ENCODE results near the gene POLR1A.
A peak's percentile ranks its signal among the peaks of the same experiment; 100 is the strongest.

The POLR1A gene

DNA sequence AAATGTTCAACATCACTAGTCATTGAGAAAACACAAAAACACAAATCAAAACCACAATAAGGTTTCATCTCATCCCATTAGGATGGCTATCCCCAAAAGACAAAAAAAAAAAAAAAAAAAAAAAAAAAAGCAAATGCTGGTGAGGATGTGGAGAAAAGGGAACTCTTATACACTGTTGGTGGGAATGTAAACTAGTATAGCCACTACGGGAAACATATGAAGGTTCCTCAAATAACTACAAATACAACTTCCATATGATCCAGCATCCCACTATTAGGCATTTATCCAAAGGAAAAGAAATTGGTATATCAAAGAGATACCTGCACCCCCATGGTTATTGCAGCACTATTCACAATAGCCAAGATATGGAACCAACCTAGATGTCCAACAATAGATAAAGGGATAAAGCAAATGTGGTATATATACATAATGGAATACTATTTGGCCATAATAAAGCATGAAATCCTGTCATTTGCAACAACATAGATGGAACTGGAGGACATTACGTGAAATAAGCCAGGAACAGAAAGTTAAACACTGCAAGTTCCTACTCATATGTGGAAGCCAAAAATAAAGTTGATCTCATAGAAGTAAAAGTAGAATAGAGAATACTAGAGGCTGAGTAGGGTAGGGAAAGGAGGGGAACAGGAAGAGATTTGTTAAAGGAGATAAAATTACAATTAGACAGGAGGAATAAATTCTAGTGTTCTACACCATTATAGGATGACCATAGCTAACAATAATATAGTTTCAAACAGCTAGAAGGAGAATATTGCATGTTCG lies 8.4 kb downstream of the POLR1A start:
- no peak for DNase-seq (ENCODE audit: low read depth in 2 of 3, low spot score in 2 of 3)

- DNase-seq (ENCODE audit: low read depth in 2 of 3, low spot score in 2 of 3): no peak
These were observed 11.5 kb downstream of the POLR1A start for GRCh38 chr2:86094229-86094628.

DNA sequence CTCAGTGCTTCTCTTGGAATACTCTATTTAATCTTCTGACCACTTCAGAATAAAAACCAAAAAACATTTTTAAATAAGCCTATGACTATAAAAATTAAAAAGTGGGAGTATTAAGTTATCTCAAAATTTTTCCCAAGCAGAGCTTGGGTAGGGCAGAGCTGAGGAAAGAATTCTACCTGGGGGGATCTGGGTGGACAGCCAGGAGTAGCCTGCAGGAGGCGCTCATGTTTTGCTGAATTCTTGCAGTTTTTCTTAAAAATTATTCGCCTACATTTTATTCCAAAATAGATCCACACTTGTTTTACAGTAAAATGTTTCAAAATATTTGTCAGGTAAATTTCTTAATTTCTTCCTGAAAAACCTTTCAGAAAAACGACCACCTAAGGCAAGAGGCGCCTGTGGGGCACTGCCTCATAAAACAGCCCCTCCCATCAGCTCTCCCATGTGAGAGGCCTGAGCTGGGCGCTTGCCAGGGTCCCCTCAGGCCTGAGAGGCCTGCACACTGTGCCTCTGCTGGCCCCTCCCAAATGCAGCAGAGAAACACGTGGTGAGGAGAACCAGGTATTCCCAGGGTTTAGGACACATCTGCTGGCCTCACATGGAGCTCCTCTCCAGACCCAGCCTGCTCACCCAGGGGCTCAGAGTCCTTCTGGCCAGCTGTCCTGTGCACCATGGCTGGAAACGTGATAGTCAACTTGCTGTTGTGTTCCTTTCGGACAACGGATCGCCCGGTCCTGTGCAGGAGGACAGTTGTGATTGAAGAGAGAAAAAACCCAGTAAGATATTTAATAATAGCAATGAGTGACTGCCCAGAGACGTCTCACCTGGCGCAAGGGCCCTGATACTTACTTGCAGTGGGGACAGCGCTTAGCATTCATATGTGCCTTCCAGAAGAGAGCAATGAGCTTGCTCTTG lies 17.5 kb downstream of the POLR1A start:
- no peak for DNase-seq (ENCODE audit: low read depth in 2 of 3, low spot score in 2 of 3)

- DNase-seq (ENCODE audit: low read depth in 2 of 3, low spot score in 2 of 3): no peak
These were observed 22.9 kb downstream of the POLR1A start for GRCh38 chr2:86082756-86083155.

DNA sequence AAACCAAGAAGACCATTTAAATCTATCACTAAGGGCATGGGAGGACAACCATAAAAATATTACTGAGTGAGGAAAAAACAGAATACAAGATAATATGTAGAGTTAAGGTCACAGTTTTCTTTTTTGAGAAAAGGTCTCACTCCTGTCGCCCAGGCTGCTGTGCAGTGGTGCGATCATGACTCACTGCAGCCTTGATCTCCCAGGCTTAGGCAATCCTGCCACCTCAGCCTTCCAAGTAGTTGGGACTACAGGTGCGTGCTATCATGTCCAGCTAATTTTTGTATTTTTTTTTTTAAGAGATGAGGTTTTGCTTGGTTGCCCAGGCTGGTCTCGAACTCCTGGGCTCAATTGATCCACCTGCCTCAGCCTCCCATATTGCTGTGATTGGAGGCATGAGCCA lies 24.0 kb downstream of the POLR1A start:
- no peak for DNase-seq (ENCODE audit: low read depth in 2 of 3, low spot score in 2 of 3)

DNA sequence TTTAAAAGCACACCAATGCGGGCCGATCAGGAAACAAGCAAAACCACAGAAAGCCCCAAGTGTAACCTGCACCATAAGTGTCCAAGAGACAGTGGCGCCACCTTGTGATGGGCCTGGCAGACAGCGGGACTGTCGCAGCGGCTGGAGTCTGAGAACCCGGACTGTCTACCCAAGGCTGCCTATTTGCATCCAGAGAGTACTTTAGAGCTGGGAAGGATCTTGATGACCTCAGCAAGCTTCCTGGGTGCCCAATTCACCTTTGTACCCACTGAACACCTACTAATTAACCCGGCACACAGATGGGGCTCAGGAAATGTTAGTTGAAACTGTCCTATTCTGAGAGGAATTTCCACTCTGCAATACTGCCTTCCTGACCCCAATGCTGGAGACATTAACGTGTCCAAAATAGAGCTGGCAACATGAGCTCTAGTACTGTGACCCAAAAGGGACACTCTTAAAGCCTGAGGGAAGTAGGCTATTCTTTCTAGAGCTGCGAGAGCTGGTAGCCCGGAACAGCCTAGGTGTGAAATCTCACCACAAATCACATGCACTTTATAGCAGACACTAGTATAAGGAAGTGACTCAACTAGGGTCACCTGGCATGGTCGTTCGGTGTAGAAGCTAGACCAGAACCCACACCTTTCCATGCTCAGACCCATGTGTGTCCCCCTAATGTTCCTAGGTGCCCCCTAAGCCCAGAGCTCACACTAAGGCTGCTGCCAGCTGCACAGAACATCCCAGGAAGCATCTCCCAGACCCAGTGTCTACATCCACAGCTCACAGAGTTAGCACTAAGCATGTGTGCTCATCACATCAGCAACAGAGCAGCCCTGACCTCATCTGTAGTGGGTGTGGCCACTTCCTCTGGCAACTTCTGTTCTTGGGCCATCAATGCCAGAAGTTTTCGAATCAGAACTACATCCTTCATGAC lies 25.4 kb downstream of the POLR1A start:
- peak; percentile 40 to 55 (median 45) for DNase-seq (ENCODE audit: low read depth in 2 of 3, low spot score in 2 of 3)

DNA sequence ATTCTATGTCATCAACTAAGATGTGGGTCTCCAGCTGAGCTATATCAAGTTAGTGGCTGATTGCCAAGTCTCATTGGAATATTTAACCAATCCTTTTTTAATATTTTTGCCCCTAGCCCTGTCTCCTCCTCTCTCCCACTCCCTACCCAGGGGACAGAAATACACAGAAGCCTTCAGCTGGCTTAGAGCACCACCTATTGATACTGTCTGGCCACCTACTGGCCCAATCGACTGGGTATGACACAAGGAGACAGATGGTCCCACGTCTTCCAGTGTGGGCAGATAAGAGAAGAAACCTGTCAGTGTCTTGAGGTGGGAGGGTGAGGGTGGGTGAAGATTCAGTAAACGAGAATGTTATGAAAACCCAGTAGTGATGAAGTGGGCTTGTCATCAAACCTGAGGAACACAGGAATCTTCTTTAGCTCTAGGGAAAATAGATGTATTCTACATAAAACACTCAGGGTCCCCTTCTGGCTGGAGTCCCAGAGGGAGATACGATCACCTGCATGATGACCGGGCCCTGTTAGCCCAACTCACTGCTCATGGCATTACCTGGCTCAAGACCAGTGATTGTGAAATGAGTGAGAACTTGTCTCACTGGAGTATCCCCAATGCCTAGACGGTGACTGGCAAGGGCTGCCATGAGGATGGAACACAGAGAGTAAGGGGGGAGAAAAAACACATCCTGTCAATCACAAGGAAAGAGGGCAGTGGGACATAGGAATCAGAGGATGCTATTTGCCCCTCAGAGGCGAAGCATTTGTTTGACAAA lies 26.7 kb downstream of the POLR1A start:
- DNase-seq (ENCODE audit: low read depth in 2 of 3, low spot score in 2 of 3): no peak

DNA sequence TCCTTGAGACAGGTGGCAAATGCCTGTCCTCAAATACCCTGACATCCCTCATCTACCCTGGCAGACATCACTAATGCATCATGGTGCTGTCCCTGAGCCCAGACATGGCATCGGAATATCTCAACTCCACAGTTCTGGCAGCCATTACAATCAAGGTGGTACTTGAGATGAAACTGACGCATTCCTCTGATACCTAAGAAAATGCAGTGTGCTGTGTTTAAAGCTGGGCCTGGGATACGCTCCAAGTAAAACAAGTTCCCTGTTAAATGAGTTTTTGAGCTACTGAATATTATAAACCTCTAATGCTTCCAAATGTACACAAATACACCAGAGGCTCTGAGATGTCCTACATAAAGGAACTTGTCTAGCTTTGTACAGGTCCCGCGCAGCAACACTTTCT lies 29.8 kb downstream of the POLR1A start:
- DNase-seq (ENCODE audit: low read depth in 2 of 3, low spot score in 2 of 3): no peak

DNA sequence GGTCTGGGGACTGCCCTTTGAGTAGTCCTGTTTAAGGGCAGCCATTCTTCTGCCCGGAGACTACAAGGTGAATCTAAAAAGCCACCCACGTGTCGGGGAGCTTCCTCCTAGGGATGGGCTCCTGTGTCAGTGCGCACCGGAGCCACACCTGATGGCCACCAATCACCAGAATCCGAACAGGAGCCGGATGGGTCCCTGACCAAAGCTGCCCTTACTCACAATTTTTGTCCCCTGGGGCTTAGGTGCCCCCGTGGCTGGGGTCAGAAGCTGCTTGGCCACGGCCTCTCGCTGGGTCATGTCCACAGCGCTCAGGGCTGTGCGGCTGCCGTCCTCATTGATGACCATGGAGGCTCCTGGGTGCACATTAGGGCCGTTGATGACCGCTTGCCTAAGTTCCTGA lies 30.9 kb downstream of the POLR1A start:
- no peak for DNase-seq (ENCODE audit: low read depth in 2 of 3, low spot score in 2 of 3)

DNA sequence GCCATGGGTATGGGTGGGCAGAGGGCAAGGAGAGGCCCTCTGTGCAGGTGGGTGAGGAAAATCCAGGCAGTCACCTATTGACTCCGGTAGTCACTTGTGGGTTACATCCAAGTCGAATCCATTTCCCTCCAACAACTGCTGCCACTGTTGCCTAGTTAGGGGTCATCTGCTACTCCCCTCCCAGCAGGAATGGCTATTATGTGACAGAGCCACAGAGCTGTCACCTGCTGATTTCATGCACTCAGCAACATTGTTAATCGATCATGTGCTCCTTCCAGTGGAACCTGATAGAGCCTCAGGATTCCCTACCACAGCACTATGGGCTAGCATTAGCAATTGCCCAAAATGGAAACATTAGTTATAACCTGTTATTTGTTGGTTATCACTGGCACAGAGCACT lies 31.4 kb downstream of the POLR1A start:
- DNase-seq (ENCODE audit: low read depth in 2 of 3, low spot score in 2 of 3): no peak

DNA sequence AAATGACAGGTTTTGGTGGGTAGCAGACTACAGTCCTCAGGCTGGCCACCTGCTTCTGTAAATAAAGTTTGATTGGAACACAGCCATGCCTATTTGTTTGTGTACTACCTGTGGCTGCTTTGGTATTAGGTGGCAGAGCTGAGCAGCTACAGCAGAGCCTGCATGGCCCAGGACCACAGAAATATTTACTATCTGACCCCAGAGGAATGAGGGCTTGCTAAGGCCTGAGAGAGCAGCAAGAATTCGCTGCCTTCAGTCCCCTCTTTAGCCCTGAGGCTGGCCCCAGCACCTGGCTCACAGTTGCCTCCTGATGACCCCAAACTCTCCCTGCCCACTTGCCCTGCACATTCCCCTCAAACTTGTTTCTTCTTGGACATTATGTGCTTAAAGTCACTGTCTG lies 32.5 kb downstream of the POLR1A start:
- DNase-seq (ENCODE audit: low read depth in 2 of 3, low spot score in 2 of 3): no peak

DNA sequence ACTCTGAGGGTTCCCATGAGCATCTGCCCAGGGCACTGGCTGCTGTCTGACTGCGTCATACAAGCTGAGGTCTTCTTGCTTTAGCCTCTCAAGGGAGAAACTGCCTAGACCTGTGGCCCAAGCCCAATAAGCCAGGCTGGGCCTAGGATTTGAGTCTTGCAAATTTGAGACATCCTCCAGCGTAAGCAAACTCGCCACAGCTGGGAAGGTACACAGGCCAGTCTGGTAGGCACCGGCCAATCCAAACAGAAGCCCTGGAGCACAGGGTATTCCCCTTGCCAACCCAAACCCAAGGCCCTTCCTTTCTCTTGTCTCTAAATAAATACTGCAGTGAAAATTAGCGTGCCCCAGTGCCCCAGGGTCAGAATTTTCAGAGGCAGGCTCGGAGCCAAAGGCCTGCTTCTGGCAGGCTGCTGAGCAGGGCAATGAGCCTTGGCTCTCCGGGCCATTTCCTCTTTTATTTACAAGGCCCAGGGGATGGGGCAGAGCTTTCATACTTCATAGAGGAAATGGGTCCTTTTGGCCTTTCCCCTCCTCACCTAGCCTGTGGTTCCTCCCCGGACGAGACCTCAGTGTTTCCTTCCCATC lies 33.3 kb downstream of the POLR1A start:
- no peak for DNase-seq (ENCODE audit: low read depth in 2 of 3, low spot score in 2 of 3)

GRCh38 chr2:86070868-86071267 lies 34.8 kb downstream of the POLR1A start:
- no peak for DNase-seq (ENCODE audit: low read depth in 2 of 3, low spot score in 2 of 3)

GRCh38 chr2:86069783-86070339 lies 35.8 kb downstream of the POLR1A start:
- no peak for DNase-seq (ENCODE audit: low read depth in 2 of 3, low spot score in 2 of 3)

GRCh38 chr2:86069091-86069685 lies 36.5 kb downstream of the POLR1A start:
- no peak for DNase-seq (ENCODE audit: low read depth in 2 of 3, low spot score in 2 of 3)

DNA sequence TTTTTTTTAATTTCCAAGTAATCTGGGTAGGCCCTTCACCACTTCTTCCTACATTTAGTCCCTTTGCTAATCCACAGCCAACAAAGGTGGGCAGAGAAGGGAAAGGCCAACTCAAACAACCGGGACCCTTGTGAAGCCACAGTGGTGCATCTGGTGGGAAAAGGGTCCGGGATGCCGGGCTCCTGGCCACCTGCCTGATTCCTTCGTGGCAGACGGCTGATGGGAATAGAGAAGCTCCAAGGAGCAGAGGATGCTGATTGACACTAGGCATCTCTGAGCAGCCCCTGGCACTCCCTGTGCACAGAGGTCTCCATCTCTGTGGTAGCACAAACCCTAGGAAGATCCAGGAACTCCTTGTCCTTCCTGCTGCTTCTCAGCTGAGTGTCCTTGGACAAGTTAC lies 37.0 kb downstream of the POLR1A start:
- no peak for DNase-seq (ENCODE audit: low read depth in 2 of 3, low spot score in 2 of 3)

DNA sequence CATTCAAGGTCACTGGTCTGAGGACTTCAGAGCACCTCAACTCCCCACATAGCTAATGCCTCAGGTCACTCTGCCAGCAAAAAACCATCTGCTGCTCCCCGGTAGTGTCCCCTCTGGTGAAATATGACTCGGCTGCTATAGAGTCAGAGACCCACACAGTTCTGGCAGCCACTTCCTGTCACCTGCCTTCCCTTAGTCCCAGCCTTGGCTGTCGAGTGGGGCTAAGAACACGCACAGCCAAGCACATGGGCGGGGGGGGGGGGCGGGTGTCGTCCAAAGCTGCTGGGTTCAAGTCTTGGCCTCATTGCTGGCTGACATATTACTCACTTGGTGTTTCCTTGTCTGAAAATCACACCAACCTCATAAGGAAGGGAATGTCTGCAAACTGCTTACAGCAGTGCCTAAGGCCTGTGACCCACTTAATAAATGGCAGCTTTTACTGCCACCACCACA lies 37.5 kb downstream of the POLR1A start:
- DNase-seq (ENCODE audit: low read depth in 2 of 3, low spot score in 2 of 3): no peak

GRCh38 chr2:86066915-86067314 lies 38.8 kb downstream of the POLR1A start:
- DNase-seq (ENCODE audit: low read depth in 2 of 3, low spot score in 2 of 3): no peak

DNA sequence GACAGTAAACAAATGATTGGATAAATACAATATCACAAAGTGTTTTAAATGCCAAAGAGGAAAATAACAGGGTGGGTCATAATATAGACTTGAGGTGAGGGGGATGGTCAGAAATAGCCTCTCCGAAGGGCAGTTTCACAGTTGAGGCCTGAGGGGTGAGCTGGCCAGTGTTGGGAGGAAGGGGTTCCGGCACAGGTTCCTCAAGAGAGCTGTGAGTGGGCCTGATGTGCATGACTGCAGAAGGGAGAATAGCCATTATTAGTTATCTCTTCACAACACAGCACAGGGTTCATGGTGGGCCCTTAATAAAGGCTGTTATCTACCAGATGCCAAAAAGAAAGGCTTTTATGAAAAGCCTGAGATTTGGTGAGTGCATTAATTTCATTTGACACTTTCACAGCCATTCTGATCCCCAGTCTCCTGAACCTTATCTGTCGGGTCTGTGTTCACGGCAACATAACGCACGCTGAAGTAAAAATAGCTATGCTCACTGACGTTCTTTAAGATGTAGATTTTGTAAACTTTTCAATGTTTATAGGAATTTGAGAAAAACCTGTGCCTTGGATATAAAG lies 39.6 kb downstream of the POLR1A start:
- no peak for DNase-seq (ENCODE audit: low read depth in 2 of 3, low spot score in 2 of 3)
